A549 treated with AZD2906 at 1 μM for 4 hours (cell line): Measurements from ENCODE around the gene ARHGAP28. TPM values are rescaled to one million over a fixed set of nuclear protein-coding genes. Genes with fewer than 3 reads are reported as not detected.

Experiments used
- total RNA-seq: library from RNA; stranded (reverse); fragments of 200-300 nt; extraction: Qiagen RNA extraction; gene quantifications from 5 replicates; pipeline ENCODE4 v1.2.3, GENCODE V29; 2022

Gene ARHGAP28, protein sequence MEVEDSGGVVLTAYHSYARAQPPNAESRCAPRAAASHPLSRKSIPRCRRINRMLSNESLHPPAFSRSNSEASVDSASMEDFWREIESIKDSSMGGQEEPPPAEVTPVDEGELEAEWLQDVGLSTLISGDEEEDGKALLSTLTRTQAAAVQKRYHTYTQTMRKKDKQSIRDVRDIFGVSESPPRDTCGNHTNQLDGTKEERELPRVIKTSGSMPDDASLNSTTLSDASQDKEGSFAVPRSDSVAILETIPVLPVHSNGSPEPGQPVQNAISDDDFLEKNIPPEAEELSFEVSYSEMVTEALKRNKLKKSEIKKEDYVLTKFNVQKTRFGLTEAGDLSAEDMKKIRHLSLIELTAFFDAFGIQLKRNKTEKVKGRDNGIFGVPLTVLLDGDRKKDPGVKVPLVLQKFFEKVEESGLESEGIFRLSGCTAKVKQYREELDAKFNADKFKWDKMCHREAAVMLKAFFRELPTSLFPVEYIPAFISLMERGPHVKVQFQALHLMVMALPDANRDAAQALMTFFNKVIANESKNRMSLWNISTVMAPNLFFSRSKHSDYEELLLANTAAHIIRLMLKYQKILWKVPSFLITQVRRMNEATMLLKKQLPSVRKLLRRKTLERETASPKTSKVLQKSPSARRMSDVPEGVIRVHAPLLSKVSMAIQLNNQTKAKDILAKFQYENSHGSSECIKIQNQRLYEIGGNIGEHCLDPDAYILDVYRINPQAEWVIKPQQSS
- total RNA-seq = 0.09 to 0.17 TPM (median 0.13 TPM) in 4 of 5 replicates, not detected in the other

DNA sequence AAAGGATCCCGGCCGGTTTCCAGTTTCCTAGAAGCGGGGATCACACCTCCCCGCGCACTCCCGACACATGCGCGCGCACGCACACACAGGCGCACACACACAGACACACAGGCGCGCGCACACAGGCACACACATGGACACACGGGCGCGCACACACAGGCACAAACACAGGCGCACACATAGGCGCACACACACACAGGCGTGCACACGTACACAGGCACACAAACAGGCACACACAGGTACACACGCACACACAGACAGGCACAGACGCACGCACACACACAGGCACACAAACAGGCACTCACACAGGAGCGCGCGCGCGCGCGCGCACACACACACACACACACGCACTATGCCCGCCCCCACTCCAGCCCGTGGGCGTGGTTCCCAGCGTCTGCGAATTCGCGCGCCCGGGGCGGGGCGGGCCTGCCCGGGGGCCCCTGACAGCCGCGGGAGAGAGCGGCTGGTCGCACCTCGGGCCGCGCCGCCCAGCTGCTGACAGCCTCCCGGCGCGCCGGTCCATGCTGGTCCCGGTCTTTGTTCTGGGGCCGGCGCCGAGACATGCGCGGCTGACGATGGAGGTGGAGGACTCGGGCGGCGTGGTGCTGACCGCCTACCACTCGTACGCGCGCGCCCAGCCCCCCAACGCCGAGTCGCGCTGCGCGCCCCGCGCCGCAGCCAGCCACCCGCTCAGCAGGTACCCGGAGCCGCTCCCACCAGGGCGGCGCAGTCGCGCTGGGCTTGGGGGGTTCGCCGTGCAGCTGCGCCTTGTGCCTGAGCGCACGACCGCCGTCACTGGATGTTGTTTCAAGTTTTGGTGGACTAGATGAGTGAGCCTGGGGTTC lies at the start of gene ARHGAP28:
Gene ARHGAP28 (plus strand): TSS at position 470 of the 845 bp plus-strand sequence. CDS start 106 bp downstream, at position 576.

